Measurements from ENCODE around the gene SLC6A14.

SLC6A14 gene, protein sequence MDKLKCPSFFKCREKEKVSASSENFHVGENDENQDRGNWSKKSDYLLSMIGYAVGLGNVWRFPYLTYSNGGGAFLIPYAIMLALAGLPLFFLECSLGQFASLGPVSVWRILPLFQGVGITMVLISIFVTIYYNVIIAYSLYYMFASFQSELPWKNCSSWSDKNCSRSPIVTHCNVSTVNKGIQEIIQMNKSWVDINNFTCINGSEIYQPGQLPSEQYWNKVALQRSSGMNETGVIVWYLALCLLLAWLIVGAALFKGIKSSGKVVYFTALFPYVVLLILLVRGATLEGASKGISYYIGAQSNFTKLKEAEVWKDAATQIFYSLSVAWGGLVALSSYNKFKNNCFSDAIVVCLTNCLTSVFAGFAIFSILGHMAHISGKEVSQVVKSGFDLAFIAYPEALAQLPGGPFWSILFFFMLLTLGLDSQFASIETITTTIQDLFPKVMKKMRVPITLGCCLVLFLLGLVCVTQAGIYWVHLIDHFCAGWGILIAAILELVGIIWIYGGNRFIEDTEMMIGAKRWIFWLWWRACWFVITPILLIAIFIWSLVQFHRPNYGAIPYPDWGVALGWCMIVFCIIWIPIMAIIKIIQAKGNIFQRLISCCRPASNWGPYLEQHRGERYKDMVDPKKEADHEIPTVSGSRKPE

DNA sequence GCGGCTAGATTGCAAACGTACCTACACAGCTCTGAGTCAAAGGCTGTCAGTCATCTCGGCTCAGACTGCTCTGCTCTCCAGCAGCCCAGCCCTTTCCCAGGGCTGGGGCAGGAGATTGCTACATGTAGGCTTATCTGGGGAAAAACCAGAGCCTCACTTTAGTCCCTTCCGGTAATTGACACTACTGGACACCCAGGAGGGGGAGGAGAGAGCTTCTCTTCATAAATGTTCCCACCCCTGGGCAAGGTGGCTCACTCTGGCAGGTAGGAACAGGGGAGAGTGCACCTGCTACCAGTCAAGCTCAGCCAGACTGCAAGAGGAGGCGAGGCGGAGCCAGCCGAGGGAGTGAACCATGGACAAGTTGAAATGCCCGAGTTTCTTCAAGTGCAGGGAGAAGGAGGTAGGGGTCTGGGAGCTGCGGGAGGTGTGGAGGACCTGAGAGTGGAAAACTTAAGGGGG, at the start of gene SLC6A14:
SLC6A14 (plus strand) TSS at position 249 of the 459 bp plus-strand sequence; CDS start at position 353, 104 bp downstream.
- Histone ChIP-seq H3K36me3 (ENCODE audit: insufficient read depth, insufficient read length, low read length) (no peaks in the 10 kb centered on the region), H3K9ac (ENCODE audit: insufficient read length, low read depth) (no peak within 1 kb of the TSS), H3K4me3 (ENCODE audit: insufficient read length, low read depth) (no peak within 1 kb of the TSS), H3K4me1 (ENCODE audit: insufficient read depth, insufficient read length) (no peaks in the 10 kb centered on the region), H3K27me3 (ENCODE audit: insufficient read depth, insufficient read length) (no peaks in the 10 kb centered on the region), H3K9me3 (ENCODE audit: insufficient read depth, low read length) (no peaks in the 10 kb centered on the region)
- no peak for TF ChIP-seq SUZ12 (IDR thresholded peaks at IDR 0.05; ENCODE audit: extremely low read depth, insufficient read depth, insufficient read length)
- no peak for TF ChIP-seq ZNF274 (IDR thresholded peaks at IDR 0.05; ENCODE audit: low read depth, low read length)
- no peak for DNase-seq (ENCODE audit: low read depth, low spot score)

DNA sequence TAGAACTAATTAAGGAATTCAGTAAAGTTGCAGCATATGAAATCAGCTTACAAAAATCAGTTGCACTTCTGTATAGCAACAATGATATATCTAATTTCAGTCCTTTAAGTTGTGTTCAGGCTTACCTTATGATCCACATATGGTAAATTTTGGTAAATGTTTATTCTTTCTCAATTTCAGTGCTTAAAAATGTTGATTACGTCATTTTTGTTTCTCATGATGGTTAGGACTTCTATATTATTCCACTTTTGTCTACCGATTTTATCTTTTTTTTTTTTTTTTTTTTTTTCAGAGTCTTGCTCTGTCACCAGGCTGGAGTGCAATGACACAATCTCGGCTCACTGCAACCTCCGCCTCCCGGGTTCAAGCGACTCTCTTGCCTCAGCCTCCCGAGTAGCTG, 40.7 kb upstream of the SLC6A14 start:
- Histone ChIP-seq H3K27me3 (ENCODE audit: insufficient read depth, insufficient read length) (no peaks in the 10 kb centered on the region), H3K9me3 (ENCODE audit: insufficient read depth, low read length) (no peaks in the 10 kb centered on the region), H3K4me3 (ENCODE audit: insufficient read length, low read depth) (no peak overlapping the region), H3K9ac (ENCODE audit: insufficient read length, low read depth) (no peak overlapping the region), H3K4me1 (ENCODE audit: insufficient read depth, insufficient read length) (no peaks in the 10 kb centered on the region), H3K36me3 (ENCODE audit: insufficient read depth, insufficient read length, low read length) (no peaks in the 10 kb centered on the region)
- no peak for DNase-seq (ENCODE audit: low read depth, low spot score)
- TF ChIP-seq SUZ12 (IDR thresholded peaks at IDR 0.05; ENCODE audit: extremely low read depth, insufficient read depth, insufficient read length), result no peak
- TF ChIP-seq YY1 (IDR thresholded peaks at IDR 0.05; ENCODE audit: insufficient read depth, insufficient read length), result no peak
- no peak for TF ChIP-seq ZNF274 (IDR thresholded peaks at IDR 0.05; ENCODE audit: low read depth, low read length)

DNA sequence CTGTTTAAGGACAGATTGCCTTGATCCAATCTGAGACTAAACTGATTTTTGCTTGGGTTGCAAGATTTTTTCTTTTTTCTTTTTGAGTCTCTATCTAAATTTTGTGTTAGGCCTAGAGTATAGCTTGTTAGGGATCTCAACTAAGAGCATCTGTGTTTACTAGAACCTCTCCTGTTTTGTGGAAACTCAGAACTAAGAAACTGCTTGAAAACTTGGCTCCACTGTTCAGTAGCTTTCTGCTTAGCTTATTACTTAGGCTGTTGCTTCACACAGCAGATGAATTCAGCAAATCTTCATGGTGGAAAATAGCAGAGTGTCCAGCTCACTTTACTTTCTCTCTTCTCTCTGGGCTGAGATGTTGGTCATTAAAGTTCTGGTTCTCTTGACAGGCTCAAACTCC, 36.7 kb upstream of the SLC6A14 start:
- Histone ChIP-seq H3K4me3 (ENCODE audit: insufficient read length, low read depth) (no peak overlapping the region), H3K4me1 (ENCODE audit: insufficient read depth, insufficient read length) (no peaks in the 10 kb centered on the region), H3K36me3 (ENCODE audit: insufficient read depth, insufficient read length, low read length) (no peaks in the 10 kb centered on the region), H3K9ac (ENCODE audit: insufficient read length, low read depth) (no peak overlapping the region), H3K27me3 (ENCODE audit: insufficient read depth, insufficient read length) (no peaks in the 10 kb centered on the region), H3K9me3 (ENCODE audit: insufficient read depth, low read length) (no peaks in the 10 kb centered on the region)
- DNase-seq (ENCODE audit: low read depth, low spot score), result no peak
- TF ChIP-seq ZNF274 (IDR thresholded peaks at IDR 0.05; ENCODE audit: low read depth, low read length), result no peak
- TF ChIP-seq SUZ12 (IDR thresholded peaks at IDR 0.05; ENCODE audit: extremely low read depth, insufficient read depth, insufficient read length), result no peak
- no peak for TF ChIP-seq YY1 (IDR thresholded peaks at IDR 0.05; ENCODE audit: insufficient read depth, insufficient read length)

DNA sequence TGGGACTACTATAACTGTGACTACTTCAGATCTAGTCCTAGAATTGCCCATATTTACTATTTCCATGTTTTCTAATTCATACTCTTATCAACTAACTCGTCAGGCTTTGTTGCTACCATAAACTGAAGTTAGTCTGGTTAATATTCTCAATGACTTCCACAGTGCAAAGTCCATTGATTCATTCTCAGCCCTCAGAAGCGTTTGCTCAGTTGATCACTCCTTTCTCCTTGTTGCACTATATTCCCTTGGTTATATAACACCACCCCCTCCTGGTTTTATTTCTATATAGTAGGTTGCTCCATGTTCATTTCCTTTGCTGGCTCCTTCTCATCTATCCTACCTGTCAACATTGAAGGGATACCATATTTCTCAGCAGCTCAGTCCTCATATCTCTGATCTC, 27.2 kb upstream of the SLC6A14 start:
- no peaks in the 10 kb centered on the region for H3K27me3 ChIP-seq (ENCODE audit: insufficient read depth, insufficient read length)
- no peak overlapping the region for H3K9ac ChIP-seq (ENCODE audit: insufficient read length, low read depth)
- no peak for DNase-seq (ENCODE audit: low read depth, low spot score)
- TF ChIP-seq ZNF274 (IDR thresholded peaks at IDR 0.05; ENCODE audit: low read depth, low read length) (no peak), YY1 (IDR thresholded peaks at IDR 0.05; ENCODE audit: insufficient read depth, insufficient read length) (no peak), SUZ12 (IDR thresholded peaks at IDR 0.05; ENCODE audit: extremely low read depth, insufficient read depth, insufficient read length) (no peak)
- H3K9me3 ChIP-seq (ENCODE audit: insufficient read depth, low read length), result peaks cover 10% of the 10 kb centered on the region; the same call in 1 of the 2 replicates
- no peaks in the 10 kb centered on the region for H3K4me1 ChIP-seq (ENCODE audit: insufficient read depth, insufficient read length)
- no peaks in the 10 kb centered on the region for H3K36me3 ChIP-seq (ENCODE audit: insufficient read depth, insufficient read length, low read length)
- no peak overlapping the region for H3K4me3 ChIP-seq (ENCODE audit: insufficient read length, low read depth)

DNA sequence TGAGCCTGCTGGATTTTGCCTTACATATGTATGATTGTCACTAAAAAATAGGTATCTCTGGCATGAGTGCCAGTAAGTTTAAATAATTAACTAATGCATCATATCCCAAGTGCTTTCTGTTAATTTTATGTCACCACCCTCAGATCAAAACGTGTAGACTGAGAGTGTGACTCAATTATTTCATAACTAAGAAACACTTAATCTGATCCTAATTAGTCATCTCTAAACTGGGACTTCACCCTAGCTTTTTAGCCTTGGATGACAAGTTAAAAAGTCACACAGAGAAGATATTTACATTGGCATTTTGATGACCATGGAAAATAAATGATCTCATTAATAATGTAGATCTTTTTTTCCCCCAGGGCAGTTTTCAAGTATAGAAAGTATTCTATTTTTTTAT, 23.1 kb upstream of the SLC6A14 start:
- Histone ChIP-seq H3K9me3 (ENCODE audit: insufficient read depth, low read length) (peaks cover 10% of the 10 kb centered on the region; the same call in 1 of the 2 replicates), H3K27me3 (ENCODE audit: insufficient read depth, insufficient read length) (no peaks in the 10 kb centered on the region), H3K4me1 (ENCODE audit: insufficient read depth, insufficient read length) (no peaks in the 10 kb centered on the region), H3K36me3 (ENCODE audit: insufficient read depth, insufficient read length, low read length) (no peaks in the 10 kb centered on the region), H3K9ac (ENCODE audit: insufficient read length, low read depth) (no peak overlapping the region), H3K4me3 (ENCODE audit: insufficient read length, low read depth) (no peak overlapping the region)
- TF ChIP-seq ZNF274 (IDR thresholded peaks at IDR 0.05; ENCODE audit: low read depth, low read length), result no peak
- no peak for TF ChIP-seq SUZ12 (IDR thresholded peaks at IDR 0.05; ENCODE audit: extremely low read depth, insufficient read depth, insufficient read length)
- no peak for TF ChIP-seq YY1 (IDR thresholded peaks at IDR 0.05; ENCODE audit: insufficient read depth, insufficient read length)
- DNase-seq (ENCODE audit: low read depth, low spot score), result no peak

DNA sequence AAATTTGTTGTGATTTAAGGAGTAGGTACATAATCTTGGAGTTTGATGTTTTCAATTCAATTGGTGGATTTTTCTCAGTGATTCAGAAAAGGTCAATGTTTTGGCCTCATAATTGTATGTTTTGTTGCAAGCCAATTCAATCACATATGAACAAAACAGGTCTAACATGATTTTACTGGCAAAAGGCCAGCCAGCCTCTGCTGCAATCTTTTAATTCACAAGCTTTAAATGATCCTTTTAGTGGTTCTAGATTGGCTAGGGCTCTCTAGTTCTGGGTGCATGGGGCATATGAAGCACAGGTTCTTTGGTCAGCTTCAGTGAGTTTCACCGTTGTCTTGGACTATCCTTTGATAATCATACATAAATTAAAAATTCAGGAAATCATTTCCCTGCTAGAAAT, 19.2 kb upstream of the SLC6A14 start:
- no peaks in the 10 kb centered on the region for H3K27me3 ChIP-seq (ENCODE audit: insufficient read depth, insufficient read length)
- no peaks in the 10 kb centered on the region for H3K4me1 ChIP-seq (ENCODE audit: insufficient read depth, insufficient read length)
- no peak for DNase-seq (ENCODE audit: low read depth, low spot score)
- no peaks in the 10 kb centered on the region for H3K36me3 ChIP-seq (ENCODE audit: insufficient read depth, insufficient read length, low read length)
- TF ChIP-seq SUZ12 (IDR thresholded peaks at IDR 0.05; ENCODE audit: extremely low read depth, insufficient read depth, insufficient read length), result no peak
- TF ChIP-seq YY1 (IDR thresholded peaks at IDR 0.05; ENCODE audit: insufficient read depth, insufficient read length), result no peak
- no peak for TF ChIP-seq ZNF274 (IDR thresholded peaks at IDR 0.05; ENCODE audit: low read depth, low read length)
- H3K4me3 ChIP-seq (ENCODE audit: insufficient read length, low read depth), result no peak overlapping the region
- no peak overlapping the region for H3K9ac ChIP-seq (ENCODE audit: insufficient read length, low read depth)
- no peaks in the 10 kb centered on the region for H3K9me3 ChIP-seq (ENCODE audit: insufficient read depth, low read length)

DNA sequence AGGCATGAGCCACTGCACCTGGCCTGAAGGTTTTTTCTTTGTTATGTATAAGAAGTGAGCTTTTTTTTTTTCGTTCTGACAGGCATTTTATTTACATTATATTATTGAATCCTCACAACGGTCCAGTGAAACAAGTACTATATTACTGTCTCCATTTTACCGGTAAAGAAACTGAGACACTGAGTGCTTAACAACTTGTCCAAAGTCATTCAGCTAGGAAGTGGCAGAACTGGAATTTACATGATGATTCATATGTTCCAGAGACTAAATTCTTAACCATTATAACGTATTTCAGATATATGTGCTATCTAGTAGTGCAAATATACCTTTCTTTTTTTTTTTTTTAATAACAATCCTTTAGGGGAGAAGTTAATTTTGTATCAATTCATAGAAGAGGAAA, 18.4 kb upstream of the SLC6A14 start:
- no peaks in the 10 kb centered on the region for H3K9me3 ChIP-seq (ENCODE audit: insufficient read depth, low read length)
- TF ChIP-seq ZNF274 (IDR thresholded peaks at IDR 0.05; ENCODE audit: low read depth, low read length) (no peak), YY1 (IDR thresholded peaks at IDR 0.05; ENCODE audit: insufficient read depth, insufficient read length) (no peak), SUZ12 (IDR thresholded peaks at IDR 0.05; ENCODE audit: extremely low read depth, insufficient read depth, insufficient read length) (no peak)
- no peak overlapping the region for H3K9ac ChIP-seq (ENCODE audit: insufficient read length, low read depth)
- no peak for DNase-seq (ENCODE audit: low read depth, low spot score)
- H3K4me3 ChIP-seq (ENCODE audit: insufficient read length, low read depth), result no peak overlapping the region
- H3K4me1 ChIP-seq (ENCODE audit: insufficient read depth, insufficient read length), result no peaks in the 10 kb centered on the region
- H3K36me3 ChIP-seq (ENCODE audit: insufficient read depth, insufficient read length, low read length), result no peaks in the 10 kb centered on the region
- no peaks in the 10 kb centered on the region for H3K27me3 ChIP-seq (ENCODE audit: insufficient read depth, insufficient read length)

Data from NT2/D1 (cell line).